HS-27A (cell line): Measurements from ENCODE around the gene LDAF1.
"Not testable (repeated sequence)": the region's sequence is repeated elsewhere in the genome, so short reads cannot be mapped to it uniquely, and the experiment has no call there.

Experiments
- DNase-seq: peaks from one replicate; pipeline ENCODE4 v3.0.0-alpha.2; 2012; ENCODE audit warnings: low read depth, missing footprints

Gene LDAF1

DNA sequence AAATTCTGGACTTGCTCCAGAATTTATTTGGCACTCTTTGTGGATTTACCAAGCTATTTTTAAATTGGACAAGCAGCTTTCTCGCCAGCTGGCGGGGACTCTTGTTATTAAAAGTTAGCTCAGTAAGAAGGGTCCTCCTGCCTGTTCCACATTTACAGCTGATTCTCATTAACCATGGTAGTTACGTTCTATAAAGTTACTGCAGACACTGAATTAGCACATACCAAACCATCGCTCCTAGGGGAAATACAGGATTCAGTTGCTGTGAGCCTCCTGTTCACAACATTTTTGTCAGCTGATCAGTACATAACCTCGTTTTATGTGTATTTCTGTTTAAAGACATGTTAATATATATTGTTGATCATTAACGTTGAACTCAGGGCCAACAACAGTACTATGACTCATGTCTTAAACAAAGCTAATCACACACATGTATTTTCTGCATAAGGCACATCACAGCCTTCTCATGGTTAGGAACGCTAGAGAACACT, 4.2 kb downstream of the LDAF1 start:
- no peak for DNase-seq

DNA sequence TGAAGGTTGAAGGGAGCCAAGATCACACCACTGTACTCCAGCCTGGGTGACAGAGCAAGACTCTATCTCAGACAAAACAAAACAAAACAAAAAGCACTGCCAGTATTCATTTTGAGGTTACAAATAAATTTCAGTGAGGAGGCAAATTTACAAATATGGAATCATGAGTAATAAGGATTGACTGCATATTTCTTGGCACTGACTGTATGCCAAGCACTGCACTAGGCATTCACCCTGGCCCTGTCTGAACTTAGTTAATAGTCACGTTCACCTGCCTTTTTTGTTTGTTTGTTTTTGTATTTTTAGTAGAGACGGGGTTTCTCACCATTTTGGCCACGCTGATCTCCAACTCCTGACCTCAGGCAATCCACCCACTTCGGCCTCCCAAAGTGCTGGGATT, 5.1 kb downstream of the LDAF1 start:
- no peak for DNase-seq

DNA sequence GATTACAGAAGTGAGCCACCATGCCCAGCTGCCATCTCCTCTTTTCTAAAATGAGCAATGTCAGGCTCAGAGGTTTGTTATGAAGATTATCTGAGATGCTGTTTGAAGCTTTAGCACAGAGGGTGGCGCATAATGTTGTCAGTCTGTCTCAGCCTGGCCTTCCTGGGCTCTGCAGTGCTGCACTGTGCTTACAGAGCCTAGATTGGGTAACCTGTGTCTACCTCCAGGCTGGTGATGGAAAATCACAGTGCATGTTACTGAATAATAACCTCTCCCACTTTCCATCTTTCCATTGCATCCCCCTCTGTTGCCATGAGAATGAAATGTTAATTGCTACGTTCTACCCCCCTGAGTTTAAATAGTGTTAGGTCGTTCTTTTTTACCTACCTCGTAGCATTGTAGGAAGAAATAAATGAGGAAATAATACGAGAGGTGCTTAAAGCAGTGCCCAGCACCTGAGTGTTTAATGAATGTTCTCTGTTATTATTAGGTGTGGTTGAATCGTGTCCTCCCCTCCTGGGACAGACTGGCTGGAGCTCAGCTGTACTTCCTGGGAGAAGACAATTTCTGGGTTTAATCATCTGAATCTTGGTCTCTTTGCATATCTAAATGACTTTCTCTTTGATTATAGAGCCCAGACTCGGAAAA, 6.2 kb downstream of the LDAF1 start:
- DNase-seq = no peak

DNA sequence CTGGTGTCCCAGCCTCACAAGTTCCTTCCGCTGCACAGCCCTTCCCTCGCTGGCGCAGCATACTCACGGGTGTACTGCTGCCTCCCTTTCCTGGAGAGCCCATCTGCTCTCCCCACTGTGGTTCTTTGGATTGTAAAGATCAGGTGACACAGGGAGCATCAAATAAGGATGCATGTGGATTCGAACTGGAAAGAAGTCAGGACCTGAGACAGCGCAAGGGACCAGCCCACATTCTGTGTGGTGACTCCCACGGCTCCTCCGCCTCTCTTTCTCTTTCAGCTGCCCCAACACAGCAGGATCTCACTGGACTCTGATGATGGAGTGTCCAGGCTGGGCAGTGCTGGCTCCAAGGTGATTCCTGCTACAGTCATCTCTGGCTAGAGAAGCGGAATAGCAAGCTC, 8.1 kb downstream of the LDAF1 start:
- DNase-seq = no peak

DNA sequence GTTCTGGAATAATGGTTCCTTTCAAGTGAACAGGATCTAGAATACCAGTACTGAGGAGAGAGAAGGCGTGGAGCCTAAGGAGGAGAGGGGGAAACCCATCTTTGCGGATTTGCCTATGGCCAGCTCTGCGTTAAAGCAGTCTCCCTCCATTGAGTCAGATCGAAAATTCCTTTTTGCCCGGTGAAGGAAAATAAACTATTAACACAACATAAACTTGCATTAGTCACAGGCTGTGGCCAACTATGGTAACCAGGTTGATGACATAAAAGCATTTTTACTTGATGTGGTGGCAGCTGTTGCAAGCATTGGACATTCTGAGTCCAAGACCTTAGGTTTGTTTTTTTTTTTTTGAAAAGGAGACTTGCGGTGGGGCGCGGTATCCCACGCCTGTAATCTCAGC, 8.9 kb downstream of the LDAF1 start:
- DNase-seq = peak; percentile 83

DNA sequence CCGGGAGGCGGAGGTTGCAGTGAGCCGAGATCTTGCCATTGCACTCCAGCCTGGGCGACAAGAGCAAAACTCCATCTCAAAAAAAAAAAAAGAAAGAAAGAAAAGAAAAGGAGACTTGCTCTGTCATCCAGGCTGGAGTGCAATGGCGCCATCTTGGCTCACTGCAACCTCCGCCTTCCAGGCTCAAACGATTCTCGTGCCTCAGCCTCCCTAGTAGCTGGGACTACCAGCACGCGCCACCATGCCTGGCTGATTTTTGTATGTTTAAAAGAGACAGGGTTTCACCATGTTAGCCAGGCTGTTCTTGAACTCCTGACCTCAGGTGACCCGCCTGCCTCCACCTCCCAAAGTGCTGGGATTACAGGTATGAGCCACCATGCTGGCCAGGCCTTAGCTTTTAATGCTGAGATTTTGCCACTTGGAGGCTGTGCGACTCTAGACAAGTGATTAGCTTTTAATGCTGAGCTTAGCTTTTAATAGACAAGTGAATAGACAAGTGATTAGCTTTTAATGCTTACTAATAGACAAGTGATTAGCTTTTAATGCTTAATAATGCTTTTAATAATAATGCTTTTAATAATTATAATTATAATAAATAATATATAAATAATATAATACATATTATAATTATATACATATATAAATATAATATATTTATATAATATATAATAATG, 9.6 kb downstream of the LDAF1 start:
- no peak for DNase-seq

DNA sequence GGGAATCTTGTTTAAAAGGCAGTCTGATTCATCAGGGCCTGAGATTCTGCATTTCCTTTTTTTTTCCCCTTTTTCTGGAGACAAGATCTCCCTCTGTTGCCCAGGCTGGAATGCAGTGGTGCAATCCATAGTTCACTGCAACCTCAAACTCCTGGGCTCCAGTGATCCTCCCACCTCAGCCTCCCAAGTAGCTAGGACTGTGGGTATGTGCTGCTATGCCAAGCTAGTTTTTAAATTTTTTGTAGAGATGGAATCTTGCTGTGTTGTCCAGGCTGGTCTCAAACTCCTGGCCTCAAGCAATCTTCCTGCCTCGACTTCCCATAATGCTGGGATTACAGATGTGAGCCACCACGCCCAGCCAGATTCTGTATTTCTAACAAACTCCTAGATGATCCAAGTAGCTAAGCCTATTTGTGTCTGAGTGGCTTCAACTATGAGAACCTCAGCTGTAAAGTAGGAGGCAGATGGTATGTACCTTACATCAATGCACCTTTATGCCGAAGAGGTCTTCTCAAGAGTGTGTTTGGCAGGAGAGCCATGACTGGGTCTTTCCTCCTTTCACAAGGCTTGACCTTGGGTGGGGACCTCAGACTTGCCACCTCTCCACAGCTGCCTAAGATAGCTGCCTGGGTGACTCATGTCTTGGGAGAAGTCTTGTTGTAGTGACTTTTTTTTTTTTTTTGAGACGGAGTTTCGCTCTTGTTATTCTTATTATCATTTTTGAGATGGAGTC, 10.9 kb downstream of the LDAF1 start:
- peak; percentile 38 for DNase-seq

DNA sequence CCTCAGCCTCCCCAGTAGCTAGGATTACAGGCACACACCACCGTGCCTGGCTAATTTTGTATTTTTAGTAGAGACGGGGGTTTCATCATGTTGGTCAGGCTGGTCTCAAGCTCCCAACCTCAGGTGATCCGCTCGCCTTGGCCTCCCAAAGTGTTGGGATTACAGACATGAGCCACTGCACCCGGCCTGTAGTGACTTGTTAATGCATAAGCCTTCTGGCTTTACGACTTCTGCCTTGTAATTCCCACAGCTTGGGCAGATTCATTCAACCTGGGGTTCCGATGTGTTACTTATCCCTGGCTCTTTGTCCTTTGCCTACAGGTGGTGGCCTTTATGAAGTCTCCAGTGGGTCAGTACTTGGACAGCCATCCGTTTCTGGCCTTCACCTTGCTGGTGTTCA, 11.6 kb downstream of the LDAF1 start:
- DNase-seq = not testable (repeated sequence)

DNA sequence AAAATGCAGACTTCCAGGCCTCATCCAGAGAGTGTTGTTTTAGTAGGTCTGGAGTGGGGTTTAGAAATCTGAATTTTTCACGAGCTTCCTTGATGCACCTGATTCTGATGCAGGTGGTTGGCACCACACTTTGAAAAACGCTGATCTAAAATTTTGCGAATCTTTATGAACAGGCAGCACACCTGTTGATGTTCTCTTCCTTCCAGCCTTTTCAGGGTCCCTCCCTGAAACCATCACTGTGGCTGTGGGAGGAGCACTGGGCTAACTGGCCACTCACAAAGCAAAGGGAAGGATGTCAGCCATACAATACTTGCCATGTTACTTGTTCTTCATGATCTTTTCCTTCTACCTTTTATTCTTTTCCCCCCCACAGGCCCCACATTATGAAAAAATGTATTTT, 14.2 kb downstream of the LDAF1 start:
- no peak for DNase-seq

DNA sequence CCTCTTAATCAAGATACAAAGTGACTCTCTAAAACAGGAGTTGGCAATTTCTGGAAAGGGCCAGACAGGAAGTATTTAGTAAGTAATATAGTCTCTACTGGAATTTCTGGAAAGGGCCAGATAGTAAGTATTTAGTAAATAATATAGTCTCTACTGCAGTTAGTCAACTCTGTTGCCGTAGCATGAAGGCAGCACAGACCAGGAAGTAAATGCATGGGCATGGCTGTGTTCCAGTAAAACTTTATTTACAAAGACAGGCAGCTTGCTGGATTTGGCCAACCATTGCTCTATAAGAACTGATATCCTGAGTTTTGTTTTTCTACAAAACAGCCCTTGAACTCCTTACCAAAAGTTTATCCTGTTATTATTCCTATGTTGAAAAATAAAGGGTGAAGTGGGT, 16.9 kb downstream of the LDAF1 start:
- DNase-seq = no peak

DNA sequence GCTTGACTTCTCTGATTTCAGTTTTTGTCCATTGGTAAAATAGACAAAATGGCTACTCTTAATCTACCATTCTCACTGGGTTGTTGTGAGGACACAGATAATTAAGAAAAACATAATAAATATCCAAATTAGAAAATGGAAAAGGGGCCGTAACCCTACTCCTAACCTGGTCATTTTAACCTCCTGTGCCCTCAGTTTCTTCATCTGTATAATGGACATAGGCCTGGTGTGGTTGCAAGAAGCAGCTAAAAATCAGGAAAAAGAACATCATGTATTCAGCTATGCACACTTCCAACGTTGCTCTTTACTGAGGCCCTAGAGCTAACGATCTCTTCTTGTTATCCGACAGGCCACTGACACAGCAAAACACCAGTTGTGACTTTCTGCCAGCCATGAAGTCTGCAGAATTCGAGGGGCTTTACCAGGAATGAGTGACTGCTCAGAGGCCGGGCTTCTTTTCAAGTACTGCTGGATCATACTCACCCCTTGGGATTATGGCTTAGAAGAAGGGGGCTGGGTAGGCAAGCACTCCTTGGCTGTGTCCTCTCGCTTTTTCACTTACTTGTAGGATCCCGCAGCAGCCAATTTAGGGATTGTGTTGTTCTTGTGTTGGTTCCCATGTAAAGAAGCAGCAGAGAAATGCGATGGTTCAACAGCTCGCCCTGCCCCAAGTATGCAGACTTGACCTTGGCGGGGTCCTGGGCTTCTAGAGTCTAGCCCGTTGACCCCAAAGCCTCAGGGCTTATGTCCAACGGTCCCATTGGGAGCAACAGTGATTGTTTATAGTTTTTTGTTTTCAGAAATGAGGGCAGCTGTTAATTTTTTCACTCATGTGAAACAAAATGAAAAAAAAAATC, 20.9 kb downstream of the LDAF1 start:
- no peak for DNase-seq

DNA sequence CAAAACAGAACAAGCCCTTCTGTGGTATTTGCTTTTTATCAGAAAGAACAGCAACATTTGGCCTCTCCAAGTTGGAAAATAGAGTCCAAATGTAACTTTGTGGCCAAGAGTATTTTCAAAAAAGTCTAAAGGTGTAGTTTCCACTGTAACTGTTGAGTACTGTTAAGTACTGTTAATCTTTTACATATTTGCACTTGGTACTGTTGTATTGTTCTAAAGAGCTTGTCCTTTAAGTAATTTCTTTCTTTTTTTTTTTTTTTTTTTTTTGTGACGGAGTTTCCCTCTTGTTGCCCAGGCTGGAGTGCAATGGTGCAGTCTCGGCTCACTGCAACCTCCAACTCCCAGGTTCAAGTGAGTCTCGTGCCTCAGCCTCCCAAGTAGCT, 21.5 kb downstream of the LDAF1 start:
- no peak for DNase-seq

DNA sequence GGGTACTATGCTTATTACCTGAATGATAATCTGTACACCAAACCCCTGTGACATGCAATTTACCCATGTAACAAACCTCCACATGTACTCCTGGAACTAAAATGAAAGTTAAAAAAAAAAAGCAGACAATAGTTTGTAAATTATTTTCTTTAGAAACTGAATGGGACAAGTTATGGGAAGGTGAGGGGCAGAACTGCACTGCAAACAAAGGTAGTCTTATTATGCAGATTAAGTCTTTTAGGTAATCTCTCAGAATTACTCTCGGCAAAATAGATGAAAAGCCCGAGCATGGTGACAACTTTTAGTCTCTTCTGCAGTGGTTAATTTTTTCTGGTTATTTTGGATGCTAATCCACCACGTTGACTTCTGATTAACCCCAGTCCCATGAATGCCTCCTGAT, 25.5 kb downstream of the LDAF1 start:
- no peak for DNase-seq

DNA sequence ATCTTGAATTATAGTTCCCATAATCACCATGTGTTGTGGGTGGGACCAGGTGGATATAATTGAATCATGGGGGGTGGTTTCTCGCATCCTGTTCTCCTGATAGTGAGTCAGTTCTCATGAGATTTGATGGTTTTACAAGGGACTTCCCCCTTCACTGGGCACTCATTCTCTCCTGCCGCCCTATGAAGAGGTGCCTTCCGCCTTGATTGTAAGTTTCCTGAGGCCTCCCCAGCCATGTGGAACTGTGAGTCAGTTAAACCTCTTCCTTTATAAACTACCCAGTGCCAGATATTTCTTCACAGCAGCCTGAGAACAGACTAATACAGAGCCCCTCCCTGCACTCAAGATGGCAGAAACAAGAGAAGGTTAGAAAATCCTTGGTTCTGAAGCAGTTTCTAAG, 26.4 kb downstream of the LDAF1 start:
- DNase-seq = no peak

DNA sequence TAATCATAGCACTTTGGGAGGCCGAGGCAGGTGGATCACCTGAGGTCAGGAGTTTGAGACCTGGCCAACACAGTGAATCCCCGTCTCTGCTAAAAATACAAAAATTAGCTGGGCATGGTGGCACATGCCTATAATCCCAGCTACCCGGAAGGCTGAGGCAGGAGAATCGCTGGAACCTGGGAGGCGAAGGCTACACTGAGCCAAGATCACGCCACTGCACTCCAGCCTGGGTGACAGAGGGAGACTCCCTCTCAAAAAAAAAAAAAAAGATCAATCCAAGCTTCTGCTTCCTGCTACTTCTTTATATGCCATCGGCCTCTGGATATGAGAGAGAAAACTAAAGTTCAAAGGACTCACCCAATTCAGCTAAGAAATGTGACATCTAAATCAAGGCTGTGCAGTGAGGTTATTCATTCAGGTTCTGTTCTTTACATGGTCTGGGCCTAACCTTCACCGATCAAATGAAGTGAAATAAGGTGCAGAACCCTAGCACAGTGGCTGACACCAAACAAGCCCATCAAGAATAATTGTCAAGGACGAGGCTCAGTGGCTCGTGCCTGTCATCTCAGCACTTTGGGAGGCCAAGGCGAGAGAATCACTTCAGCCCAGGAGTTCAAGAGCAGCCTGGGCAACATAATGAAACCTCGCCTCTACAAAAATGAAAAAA, 27.3 kb downstream of the LDAF1 start:
- no peak for DNase-seq

DNA sequence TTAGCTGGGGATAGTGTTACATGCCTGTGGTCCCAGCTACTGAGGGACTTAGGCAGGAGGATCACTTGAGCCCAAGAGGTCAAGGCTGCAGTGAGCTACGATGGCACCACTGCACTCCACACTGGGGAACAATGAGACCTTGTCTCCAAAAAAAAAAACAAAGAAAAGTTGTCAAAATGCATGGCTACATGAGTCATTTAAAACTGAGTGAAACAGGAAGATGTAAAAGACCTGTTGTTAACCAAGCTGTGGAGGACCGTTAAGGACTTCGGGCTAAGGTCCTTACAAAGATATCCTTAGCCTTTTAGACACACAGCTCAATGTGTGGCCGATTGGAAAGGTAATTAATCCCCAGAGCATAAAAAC, 27.8 kb downstream of the LDAF1 start:
- DNase-seq = no peak

DNA sequence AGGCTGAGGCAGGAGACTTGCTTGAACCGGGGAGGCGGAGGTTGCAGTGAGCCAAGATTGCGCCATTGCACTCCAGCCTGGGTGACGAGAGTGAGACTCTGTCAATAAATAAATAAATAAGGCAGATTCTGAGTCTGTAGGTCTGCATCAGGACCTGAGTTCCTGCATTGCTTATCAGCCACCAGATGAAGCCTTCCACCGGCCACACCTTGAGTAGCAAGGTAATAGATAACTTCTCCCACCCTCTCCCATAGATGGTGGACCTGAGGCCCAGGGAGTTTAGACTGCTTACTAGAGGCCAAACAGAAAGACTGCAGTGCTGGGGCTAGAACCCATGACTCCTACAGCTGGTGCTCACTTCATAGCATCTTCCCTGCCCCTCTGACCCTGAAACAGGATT, 30.8 kb downstream of the LDAF1 start:
- no peak for DNase-seq

DNA sequence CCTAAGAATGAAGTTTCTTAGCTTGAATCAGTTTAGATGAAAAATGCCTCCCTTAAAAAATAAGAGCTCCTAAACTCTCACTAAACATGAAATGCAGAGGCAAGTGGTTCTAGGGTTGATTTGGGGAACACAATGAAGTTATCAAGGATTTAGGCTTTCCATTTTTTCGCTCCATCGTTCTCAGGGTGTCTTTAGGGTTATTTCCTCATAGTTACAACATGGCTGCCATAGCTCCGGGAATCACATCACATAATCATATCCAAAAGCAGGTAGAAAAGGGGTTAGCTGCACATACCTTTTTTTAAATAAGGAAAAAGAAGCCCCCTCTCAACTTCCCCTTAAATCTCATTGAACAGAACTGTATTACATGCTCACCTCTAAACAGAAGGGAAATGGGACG, 31.5 kb downstream of the LDAF1 start:
- no peak for DNase-seq

DNA sequence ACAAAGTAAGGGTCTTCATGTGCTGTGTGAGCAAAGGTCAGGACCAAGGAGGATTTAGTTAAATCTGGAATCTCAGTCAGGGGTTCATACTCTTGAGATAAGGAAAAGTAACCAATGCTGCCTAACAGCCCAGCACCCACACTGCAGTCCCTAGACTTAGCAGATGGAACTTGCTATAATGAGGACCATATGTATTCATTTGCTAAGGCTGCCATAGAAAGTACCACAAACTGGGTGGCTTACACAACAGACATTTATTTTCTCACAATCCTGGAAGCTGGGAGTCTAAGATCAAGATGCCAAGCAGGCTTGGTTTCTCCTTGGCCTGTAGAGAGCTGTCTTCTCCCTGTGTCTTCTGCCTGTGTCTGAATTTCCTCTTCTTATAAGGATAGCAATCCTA, 32.1 kb downstream of the LDAF1 start:
- no peak for DNase-seq

DNA sequence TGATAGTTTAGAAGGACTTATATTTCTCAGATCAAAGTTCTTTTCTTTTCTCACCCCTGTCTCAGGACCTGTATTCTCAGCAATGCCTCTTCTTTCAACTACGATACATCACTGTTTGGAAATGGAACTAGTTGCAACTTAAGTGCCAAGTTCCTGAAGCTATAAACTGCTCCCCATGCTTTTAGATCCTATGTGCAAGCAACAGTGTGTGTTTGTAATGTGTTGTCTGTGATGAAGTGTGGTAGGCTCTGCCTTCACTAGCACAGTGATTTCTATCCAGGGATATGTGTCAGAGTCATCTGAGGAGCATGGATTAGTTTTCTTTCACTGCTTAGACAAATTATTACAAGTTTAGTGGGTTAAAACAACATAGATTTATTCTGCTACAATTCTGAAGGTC, 34.5 kb downstream of the LDAF1 start:
- no peak for DNase-seq

DNA sequence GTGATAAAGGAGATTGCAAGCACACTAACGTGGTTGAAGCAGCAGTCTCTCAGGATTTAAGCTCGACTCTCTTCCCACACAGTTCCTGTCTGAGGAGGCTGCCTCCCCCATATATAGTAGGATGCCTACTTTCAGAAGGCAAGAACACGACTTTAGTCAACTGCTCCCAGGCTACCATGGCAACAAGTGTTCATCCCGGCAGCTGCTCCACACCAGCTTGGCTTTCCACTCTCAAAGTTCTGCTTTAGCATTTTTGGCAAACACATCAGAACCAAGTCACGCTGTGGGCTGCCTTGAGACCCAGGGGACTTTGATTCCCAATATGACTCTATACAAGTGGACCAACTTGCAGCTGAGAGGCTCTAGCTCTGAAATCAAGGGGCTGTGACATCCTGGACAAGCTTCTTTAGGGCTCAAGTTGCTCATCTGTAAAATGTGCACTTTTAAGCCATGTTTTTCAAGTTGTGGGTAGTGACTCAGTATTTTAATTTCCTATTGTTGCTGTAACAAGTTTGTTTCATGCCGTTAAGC, 36.4 kb downstream of the LDAF1 start:
- DNase-seq = no peak

DNA sequence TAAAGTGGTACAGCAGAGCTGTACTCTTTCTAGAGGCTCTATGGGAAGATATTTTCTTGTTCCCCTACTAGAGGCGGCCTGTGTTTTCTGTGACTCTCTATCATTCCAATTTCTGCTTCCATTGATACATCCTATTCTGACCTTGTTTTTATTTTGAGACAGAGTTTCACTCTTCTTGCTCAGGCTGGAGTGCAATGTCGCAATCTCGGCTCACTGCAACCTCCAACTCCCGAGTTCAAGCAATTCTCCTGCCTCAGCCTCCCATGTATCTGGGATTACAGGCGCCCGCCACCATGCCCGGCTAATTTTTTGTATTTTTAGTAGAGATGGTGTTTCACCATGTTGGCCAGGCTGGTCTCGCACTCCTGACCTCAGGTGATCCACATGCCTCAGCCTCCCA, 36.9 kb downstream of the LDAF1 start:
- not testable (repeated sequence) for DNase-seq
